CD4-positive, alpha-beta T cell treated with Interleukin-10 for 1 hour (primary cell): ENCODE results near the gene DCAF11.
"Not testable (repeated sequence)": the region's sequence is repeated elsewhere in the genome, so short reads cannot be mapped to it uniquely, and the experiment has no call there.

Experiments used
- DNase-seq: peaks from one replicate; pipeline ENCODE4 v3.0.0-alpha.2; 2020

DCAF11 gene

GRCh38 chr14:24098229-24098926 is 16.2 kb upstream of the DCAF11 start:
- DNase-seq, result no peak

- DNase-seq, result no peak
These were observed 15.4 kb upstream of the DCAF11 start for GRCh38 chr14:24098927-24099813.

- DNase-seq, result no peak
These were observed 14.2 kb upstream of the DCAF11 start for GRCh38 chr14:24100197-24100981.

DNA sequence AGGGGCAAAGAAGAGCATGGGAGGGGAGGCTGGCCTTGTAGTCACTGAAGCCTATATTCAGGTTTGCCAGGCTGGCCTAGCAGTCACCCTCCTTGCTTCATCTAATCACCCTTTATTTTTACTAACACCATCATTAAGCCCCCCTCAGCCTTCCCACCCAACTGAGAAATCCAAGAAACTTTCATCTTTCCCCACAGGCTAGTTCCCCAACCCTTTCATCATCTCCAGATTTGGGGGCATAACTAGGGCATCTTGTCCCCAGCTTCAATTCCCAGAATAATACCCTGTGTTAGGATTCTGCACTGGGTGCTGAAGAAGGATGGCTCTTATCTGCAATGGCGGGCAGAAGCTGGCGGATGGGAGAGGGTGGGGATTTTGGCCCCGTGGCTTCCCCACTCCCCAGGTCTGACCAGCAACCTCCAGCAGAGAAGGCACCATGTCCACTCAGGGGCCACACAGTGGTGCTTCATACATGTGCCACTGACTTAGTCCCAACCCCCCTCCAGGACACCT is 13.5 kb upstream of the DCAF11 start:
- no peak for DNase-seq

DNA sequence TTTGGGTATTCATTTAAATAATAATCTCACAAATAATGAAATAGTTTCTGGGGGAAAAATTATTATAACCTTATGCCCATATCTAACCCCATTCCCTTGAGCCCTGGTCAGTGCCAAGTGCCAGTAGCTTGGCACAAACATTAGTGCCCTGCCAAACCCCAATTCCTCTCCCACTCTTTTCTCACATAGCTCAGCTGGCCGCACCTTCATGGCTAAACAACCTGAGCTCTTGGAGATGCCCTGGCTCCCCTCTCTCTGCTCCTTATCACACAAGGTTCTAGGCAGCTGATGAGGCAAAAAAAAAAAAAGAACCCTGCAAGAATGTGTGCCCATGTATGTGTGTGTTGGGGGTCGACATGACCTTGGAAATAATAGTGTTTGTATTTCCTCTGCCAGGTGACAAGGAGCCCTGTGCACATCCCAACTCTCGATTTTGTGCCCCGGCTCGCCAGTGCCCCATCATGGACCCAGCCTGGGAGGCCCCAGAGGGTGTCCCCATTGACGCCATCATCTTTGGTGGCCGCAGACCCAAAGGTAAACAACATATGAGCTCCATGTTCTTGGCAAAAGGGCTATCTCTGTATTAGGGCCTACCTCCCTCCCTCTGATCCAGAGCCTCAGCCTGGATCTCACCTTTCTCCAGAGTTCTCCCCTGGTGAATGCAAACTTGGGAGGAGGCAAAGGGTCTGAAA is 12.1 kb upstream of the DCAF11 start:
- no peak for DNase-seq

DNA sequence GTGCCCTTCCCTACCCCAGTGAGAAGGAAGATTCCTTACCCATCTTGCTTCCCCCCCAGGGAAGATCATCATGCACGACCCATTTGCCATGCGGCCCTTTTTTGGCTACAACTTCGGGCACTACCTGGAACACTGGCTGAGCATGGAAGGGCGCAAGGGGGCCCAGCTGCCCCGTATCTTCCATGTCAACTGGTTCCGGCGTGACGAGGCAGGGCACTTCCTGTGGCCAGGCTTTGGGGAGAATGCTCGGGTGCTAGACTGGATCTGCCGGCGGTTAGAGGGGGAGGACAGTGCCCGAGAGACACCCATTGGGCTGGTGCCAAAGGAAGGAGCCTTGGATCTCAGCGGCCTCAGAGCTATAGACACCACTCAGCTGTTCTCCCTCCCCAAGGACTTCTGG is 11.1 kb upstream of the DCAF11 start:
- DNase-seq, result no peak

GRCh38 chr14:24105609-24106239 is 8.9 kb upstream of the DCAF11 start:
- DNase-seq, result not testable (repeated sequence)

DNA sequence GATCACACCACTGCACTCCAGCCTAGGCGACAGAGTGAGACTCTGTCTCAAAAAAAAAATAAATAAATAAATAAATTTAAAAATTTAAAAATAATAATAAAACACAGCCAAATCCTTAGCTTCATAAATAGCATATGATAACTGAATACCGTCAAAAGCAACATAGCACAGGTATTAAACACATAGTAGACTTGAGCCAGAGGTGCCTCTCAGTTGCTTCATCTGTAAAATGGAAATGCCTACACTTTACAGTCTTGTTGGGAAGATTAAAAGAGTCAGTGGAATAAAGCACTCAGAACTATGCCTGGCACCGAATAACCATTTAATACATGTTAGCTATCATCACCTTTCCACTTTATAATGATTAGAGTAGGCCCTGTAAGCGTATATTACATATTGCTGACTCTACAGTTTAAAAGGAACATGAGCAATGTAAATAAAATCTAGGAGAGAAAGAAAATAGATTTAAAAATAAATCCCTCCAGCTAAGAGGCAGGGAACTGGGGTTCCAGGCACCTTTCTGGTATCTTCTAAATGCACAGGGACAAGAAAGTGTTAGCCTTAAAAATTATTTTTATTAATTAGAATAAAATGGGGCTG is 7.8 kb upstream of the DCAF11 start:
- DNase-seq, result no peak

DNA sequence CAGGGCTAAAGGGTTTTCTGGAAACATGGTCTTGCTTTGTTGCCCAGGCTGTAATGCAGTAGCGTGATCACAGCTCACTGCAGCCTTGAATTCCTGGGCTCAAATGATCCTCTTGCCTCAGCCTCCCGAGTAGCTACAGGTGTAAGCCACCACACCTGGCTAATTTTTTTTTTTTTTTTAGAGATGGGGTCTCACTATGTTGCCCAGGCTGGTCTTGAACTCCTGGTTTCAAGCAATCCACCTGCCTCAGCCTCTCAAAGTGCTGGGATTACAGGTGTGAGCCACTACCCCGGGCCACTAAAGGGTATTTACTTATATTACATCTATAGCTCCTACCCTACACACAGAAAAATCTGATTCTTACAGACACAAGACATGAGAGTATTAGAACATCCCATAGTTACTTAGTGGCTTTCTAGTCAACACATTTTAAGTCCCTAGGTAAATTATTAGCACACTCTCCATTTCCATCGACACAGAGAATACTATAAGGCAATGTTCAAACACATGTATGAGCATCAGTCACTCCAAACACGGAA is 6.2 kb upstream of the DCAF11 start:
- DNase-seq, result no peak

GRCh38 chr14:24110060-24110459 is 4.5 kb upstream of the DCAF11 start:
- no peak for DNase-seq

DNA sequence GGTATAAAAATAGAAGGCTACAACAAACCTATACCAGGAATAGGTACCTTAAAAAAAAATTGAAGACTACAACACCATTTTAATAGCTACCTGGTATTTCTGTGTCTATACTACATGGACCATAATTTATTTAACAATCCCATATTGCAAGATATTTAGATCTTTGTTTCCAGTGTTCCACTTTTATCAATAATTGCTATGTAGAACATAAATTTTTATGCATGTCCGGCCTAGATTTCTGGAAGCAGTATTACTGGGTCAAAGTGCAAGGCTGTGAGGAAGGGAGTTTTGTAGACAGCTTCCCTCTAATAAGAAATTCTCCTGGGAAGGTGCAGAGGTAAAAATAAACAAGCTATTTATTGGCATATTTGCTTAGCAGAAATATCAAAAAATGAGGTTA is 4.1 kb upstream of the DCAF11 start:
- no peak for DNase-seq

DNA sequence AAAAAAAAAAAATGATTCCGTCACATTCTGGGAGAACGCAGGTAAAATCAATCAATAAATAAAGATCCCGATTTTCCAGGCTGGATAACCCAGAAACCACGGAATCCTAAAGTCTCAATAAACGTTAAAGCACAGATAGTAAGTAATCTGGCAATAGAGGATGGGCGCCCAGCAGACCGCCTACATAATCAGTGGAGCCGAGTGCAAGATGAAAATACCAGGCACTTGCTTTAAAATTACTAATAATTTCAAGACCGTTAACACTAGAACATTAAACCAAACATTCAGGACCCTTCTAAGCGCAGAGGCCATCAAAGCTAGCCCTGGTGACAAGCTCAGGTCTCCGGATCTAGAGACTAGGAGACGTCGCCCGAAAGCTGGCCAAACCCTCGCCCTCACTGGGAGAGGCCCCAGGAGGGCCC is 1.2 kb upstream of the DCAF11 start:
- no peak for DNase-seq

GRCh38 chr14:24113801-24114531 is 611 bp upstream of the DCAF11 start:
- DNase-seq, result peak; percentile 86

DNA sequence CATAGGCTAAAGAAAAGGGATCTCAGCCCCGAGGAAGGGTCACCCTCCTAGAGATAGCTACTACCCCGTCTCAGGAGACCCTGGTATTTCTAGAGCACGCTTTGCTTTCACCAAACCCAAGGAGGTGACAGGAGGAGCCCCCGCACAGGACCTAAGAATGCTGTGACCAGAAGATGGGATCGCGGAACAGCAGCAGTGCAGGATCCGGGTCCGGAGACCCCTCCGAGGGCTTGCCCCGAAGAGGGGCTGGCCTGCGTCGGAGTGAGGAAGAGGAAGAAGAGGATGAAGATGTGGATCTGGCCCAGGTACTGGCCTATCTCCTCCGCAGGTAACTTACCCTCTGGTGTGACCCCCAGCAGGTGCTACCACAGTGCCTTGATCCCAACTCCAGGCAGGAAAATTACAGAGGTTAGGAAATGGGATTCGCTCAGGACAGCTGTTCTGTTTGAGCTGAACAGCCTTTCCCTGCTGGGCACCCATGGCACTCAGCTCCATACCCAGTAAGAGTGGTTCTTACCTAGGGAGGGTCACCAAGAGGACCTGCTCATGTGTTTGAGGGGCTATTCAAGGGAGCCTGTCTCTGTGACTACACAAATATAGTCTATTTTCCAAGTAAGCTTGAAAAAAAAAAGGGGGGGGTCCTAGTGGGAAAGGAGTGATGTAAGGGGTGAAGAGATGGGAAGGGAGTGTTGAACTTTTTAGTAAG is 998 bp downstream of the DCAF11 start:
- DNase-seq, result no peak

DNA sequence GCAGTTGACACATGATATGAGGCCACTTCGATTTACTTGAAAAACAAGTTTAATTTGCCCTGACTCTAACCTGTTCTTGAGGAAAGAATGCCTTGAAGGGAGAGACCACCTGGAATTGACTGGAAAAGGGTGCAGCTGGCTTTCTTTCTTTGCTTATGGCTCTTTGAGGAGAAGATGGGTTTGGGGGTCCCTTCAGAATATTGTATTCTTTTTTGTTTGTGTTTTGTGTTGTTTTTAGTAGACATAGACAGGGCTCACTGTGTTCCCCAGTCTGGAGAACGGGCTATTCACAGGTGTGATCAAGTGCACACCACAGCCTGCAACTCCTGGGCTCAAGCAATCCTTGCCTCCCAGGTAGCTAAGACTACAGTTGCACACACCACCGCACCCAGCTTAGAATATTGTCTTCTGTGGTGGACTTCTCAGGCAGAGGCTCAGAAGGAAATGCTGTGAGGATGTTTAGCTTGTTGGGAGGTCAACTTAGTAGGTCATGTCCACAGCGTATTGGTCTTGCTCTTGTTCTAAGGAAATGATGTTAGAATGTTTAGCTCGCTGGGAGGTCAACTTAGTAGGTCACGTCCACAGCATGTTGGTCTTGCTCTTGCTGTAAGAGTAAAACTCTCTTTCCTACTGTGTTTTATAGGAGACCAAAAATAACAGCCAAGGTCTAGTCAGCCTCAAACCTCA is 1.7 kb downstream of the DCAF11 start:
- DNase-seq, result no peak

DNA sequence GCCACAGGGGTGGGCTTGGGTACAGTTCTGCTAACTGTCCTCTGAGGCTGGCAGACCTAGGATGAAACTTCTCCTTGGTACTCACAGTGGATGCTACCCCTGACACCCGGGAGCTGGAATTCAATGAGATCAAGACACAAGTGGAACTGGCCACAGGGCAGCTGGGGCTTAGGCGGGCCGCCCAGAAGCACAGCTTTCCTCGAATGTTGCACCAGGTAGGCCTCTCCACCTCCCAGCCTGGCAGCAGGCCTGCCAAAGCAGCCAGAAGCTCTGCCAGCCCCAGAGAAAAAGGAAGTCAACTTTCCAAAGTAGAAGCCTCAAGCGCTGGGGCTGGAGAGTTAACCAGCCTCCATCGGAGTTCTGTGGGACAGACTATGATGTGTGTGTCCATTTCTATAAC is 2.6 kb downstream of the DCAF11 start:
- no peak for DNase-seq

- no peak for DNase-seq
These were observed 5.1 kb downstream of the DCAF11 start for GRCh38 chr14:24119691-24120090.

DNA sequence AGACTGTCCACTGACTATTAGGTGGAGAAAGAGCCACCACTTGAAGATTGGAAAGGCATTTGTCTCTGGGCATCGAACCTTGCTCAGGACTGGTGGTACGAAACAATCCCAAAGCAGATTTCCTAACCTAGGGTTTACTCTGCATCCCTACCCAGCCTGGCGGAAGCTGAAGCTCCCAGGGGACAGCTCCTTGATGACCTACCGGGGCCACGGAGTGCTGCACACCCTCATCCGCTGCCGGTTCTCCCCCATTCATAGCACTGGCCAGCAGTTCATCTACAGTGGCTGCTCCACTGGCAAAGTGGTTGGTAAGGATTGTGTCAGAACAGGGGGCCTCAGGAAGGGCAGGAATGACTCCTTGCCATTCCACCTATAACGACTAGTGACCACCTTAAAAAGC is 6.6 kb downstream of the DCAF11 start:
- no peak for DNase-seq

- no peak for DNase-seq
These were observed 7.8 kb downstream of the DCAF11 start for GRCh38 chr14:24122416-24122815.
